ENCODE measurements around the gene BOLA2B.

GRCh38 chr16:30166202-30166902 is 27.1 kb downstream of the BOLA2B start:
- no peak for TF ChIP-seq CTCF (IDR thresholded peaks at IDR 0.05; ENCODE audit: low read length)
- TF ChIP-seq EZH2 (optimal IDR thresholded peaks at IDR 0.05; ENCODE audit: low read depth, low read length): no peak
- no peak for TF ChIP-seq EZH2phosphoT487 (IDR thresholded peaks at IDR 0.05; ENCODE audit: low read length)
